Measurements from ENCODE around the gene DMWD. TPM values are rescaled to one million over a fixed set of nuclear protein-coding genes. Genes with fewer than 3 reads are reported as not detected.

DMWD gene
- total and polyA plus RNA-seq, 2 of the 13 experiments (the other 11 are each of a cell fraction or from before 2014, with no cell fraction given), result 10.3 to 14.9 TPM

- no peak for TF ChIP-seq BATF2 (CRISPR knock-in tag; IDR thresholded peaks at IDR 0.05)
- TF ChIP-seq ZNF121 (CRISPR knock-in tag; IDR thresholded peaks at IDR 0.05), result no peak
- TF ChIP-seq SIX1 (CRISPR knock-in tag; IDR thresholded peaks at IDR 0.05; ENCODE audit: borderline replicate concordance), result no peak
- TF ChIP-seq EHMT2 (IDR thresholded peaks at IDR 0.05; ENCODE audit: borderline replicate concordance, low read depth, low read length), result no peak
- TF ChIP-seq ZNF710 (CRISPR knock-in tag; IDR thresholded peaks at IDR 0.05; ENCODE audit: borderline replicate concordance), result no peak
- TF ChIP-seq ZNF720 (CRISPR knock-in tag; IDR thresholded peaks at IDR 0.05), result no peak
- TF ChIP-seq CBX1 (IDR thresholded peaks at IDR 0.05; ENCODE audit: low read depth), result no peak
- TF ChIP-seq CEBPG (CRISPR knock-in tag; IDR thresholded peaks at IDR 0.05), result no peak
- TF ChIP-seq MBNL3 (CRISPR knock-in tag; conservative IDR thresholded peaks at IDR 0.05), result no peak
- no peak for TF ChIP-seq SNRNP70 (IDR thresholded peaks at IDR 0.05; ENCODE audit: low read depth, low read length)
- no peak for TF ChIP-seq CBX5 (CRISPR knock-in tag; IDR thresholded peaks at IDR 0.05; ENCODE audit: borderline replicate concordance)
- TF ChIP-seq HMGA1 (CRISPR knock-in tag; conservative IDR thresholded peaks at IDR 0.05), result no peak
- no peak for TF ChIP-seq ZNF230 (CRISPR knock-in tag; IDR thresholded peaks at IDR 0.05)
- TF ChIP-seq ZNF772 (CRISPR knock-in tag; IDR thresholded peaks at IDR 0.05), result no peak
- TF ChIP-seq ZSCAN9 (CRISPR knock-in tag; IDR thresholded peaks at IDR 0.05; ENCODE audit: borderline replicate concordance), result no peak
- no peak for TF ChIP-seq FLYWCH1 (CRISPR knock-in tag; IDR thresholded peaks at IDR 0.05)
- TF ChIP-seq ZSCAN29 (CRISPR knock-in tag; conservative IDR thresholded peaks at IDR 0.05), result no peak
- peak; percentile 100 for TF ChIP-seq RFX1 (IDR thresholded peaks at IDR 0.05)
- peak; percentile 60 for TF ChIP-seq HNRNPLL (IDR thresholded peaks at IDR 0.05; ENCODE audit: low read depth, low read length, poor library complexity, severe bottlenecking)
- peak; percentile 70; the same call in 1 of the 2 replicates for TF ChIP-seq MYNN (CRISPR knock-in tag; IDR thresholded peaks at IDR 0.05; ENCODE audit: low read depth)
- TF ChIP-seq ZNF263 (CRISPR knock-in tag; IDR thresholded peaks at IDR 0.05), result no peak
- no peak for TF ChIP-seq GTF3A (CRISPR knock-in tag; conservative IDR thresholded peaks at IDR 0.05)
- TF ChIP-seq ZHX2 (IDR thresholded peaks at IDR 0.05; ENCODE audit: low read depth), result no peak; the same call in 1 of the 2 replicates
- TF ChIP-seq ZHX2 (CRISPR knock-in tag; IDR thresholded peaks at IDR 0.05; ENCODE audit: borderline replicate concordance), result no peak
Measured at GRCh38 chr19:45792470-45793177, at the start of gene DMWD (continued).
